WTC11 (cell line): ENCODE data around the gene HHAT.

Source experiments
- ESRRA ChIP-seq: sonication (generic); formaldehyde crosslinking; IDR thresholded peaks from 2 replicates; pipeline ENCODE4 v1.8.1; 2022; ENCODE audit warnings: mild to moderate bottlenecking, missing genetic modification reagents, borderline replicate concordance
- JUN ChIP-seq: sonication (generic); formaldehyde crosslinking; IDR thresholded peaks from 2 replicates; pipeline ENCODE4 v1.8.0; 2023; ENCODE audit warnings: mild to moderate bottlenecking, missing genetic modification reagents
- KAT7 ChIP-seq: sonication (generic); formaldehyde crosslinking; IDR thresholded peaks from 2 replicates; pipeline ENCODE4 v1.8.1; 2023; ENCODE audit warnings: missing genetic modification reagents, mild to moderate bottlenecking, borderline replicate concordance
- NFYB ChIP-seq: sonication (generic); formaldehyde crosslinking; conservative IDR thresholded peaks from 2 replicates; pipeline ENCODE4 v1.8.0; 2022; ENCODE audit warnings: low read depth, missing genetic modification reagents
- SOX15 ChIP-seq: fragments of 250-450 bp; sonication (Bioruptor Pico); IDR thresholded peaks from 2 replicates; pipeline ENCODE4 v1.9.0; 2021; ENCODE audit warnings: mild to moderate bottlenecking
- SP1 ChIP-seq: sonication (generic); formaldehyde crosslinking; conservative IDR thresholded peaks from 2 replicates; pipeline ENCODE4 v1.8.1; 2022; ENCODE audit warnings: missing genetic modification reagents
- ZNF396 ChIP-seq: fragments of 250-450 bp; sonication (Bioruptor Pico); IDR thresholded peaks from 2 replicates; pipeline ENCODE4 v1.8.0; 2021; ENCODE audit warnings: mild to moderate bottlenecking, moderate library complexity, borderline replicate concordance
- TF ChIP-seq, protein P1 (sequence below): sonication (generic); formaldehyde crosslinking; IDR thresholded peaks from 2 replicates; pipeline ENCODE4 v1.8.1; 2022; ENCODE audit warnings: missing genetic modification reagents, borderline replicate concordance
- TF ChIP-seq, protein P2 (sequence below): sonication (generic); formaldehyde crosslinking; IDR thresholded peaks from 2 replicates; pipeline ENCODE4 v1.8.0; 2023; ENCODE audit warnings: missing genetic modification reagents
- TF ChIP-seq, protein P3 (sequence below): fragments of 200-600 bp; IDR thresholded peaks from 2 replicates; pipeline ENCODE4 v1.8.0; 2022; ENCODE audit warnings: antibody characterized with exemption

DNA sequence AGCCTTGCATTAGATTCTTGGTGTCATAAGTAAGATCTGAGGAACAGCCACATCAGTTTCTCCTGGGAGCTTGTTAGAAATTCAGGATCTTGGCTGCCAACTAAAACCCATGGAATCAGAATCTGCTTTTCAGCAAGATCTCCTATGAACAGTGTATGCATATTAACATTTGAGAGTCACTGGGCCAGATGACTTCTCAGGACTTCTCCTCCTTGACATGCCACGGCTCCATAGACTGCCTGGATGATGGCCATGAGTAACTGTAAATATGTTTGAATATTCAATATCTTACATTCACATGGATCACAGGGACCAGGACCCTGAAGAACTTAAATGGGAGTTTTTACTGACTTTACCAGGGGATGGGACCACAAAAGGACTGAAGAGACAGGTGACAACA, 148.0 kb downstream of the HHAT start:
- TF ChIP-seq, protein P1, sequence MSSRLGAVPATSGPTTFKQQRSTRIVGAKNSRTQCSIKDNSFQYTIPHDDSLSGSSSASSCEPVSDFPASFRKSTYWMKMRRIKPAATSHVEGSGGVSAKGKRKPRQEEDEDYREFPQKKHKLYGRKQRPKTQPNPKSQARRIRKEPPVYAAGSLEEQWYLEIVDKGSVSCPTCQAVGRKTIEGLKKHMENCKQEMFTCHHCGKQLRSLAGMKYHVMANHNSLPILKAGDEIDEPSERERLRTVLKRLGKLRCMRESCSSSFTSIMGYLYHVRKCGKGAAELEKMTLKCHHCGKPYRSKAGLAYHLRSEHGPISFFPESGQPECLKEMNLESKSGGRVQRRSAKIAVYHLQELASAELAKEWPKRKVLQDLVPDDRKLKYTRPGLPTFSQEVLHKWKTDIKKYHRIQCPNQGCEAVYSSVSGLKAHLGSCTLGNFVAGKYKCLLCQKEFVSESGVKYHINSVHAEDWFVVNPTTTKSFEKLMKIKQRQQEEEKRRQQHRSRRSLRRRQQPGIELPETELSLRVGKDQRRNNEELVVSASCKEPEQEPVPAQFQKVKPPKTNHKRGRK (CRISPR knock-in tag), result no peak
- TF ChIP-seq, protein P2, sequence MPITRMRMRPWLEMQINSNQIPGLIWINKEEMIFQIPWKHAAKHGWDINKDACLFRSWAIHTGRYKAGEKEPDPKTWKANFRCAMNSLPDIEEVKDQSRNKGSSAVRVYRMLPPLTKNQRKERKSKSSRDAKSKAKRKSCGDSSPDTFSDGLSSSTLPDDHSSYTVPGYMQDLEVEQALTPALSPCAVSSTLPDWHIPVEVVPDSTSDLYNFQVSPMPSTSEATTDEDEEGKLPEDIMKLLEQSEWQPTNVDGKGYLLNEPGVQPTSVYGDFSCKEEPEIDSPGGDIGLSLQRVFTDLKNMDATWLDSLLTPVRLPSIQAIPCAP (CRISPR knock-in tag), result no peak
- TF ChIP-seq SP1 (CRISPR knock-in tag) (no peak), ZNF396 (no peak), KAT7 (CRISPR knock-in tag) (no peak), ESRRA (CRISPR knock-in tag) (no peak), JUN (CRISPR knock-in tag) (no peak), NFYB (CRISPR knock-in tag) (no peak), SOX15 (CRISPR knock-in tag) (no peak)
- TF ChIP-seq, protein P3, sequence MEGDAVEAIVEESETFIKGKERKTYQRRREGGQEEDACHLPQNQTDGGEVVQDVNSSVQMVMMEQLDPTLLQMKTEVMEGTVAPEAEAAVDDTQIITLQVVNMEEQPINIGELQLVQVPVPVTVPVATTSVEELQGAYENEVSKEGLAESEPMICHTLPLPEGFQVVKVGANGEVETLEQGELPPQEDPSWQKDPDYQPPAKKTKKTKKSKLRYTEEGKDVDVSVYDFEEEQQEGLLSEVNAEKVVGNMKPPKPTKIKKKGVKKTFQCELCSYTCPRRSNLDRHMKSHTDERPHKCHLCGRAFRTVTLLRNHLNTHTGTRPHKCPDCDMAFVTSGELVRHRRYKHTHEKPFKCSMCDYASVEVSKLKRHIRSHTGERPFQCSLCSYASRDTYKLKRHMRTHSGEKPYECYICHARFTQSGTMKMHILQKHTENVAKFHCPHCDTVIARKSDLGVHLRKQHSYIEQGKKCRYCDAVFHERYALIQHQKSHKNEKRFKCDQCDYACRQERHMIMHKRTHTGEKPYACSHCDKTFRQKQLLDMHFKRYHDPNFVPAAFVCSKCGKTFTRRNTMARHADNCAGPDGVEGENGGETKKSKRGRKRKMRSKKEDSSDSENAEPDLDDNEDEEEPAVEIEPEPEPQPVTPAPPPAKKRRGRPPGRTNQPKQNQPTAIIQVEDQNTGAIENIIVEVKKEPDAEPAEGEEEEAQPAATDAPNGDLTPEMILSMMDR, result no peak
